Suprapubic skin (tissue), 4 donors: ENCODE results near the gene HSP90B1.

ENCODE experiments used
- CTCF ChIP-seq, 2 donors: fragments of 200-600 bp in 1 of 2; fragments of 450-650 bp in 1 of 2; sonication (generic) in 1 of 2; IDR thresholded peaks; one replicate each; pipeline ENCODE4 v1.5.1; 2016 to 2019; ENCODE audit warnings: antibody characterized with exemption in 2 of 2, mild to moderate bottlenecking in 1 of 2, moderate library complexity in 1 of 2
- EP300 ChIP-seq: sonication (generic); formaldehyde crosslinking; IDR thresholded peaks from one replicate; pipeline ENCODE4 v1.6.1; 2017; ENCODE audit warnings: antibody characterized with exemption
- POLR2A ChIP-seq, 2 donors: fragments of 450-650 bp; IDR thresholded peaks; one replicate each; pipeline ENCODE4 v1.6.1; 2017; ENCODE audit warnings: antibody characterized with exemption in 2 of 2, mild to moderate bottlenecking in 2 of 2, moderate library complexity in 2 of 2
- POLR2AphosphoS5 ChIP-seq, 3 donors: sonication (generic); formaldehyde crosslinking; IDR thresholded peaks; one replicate each; pipeline ENCODE4 v1.6.1; 2017; ENCODE audit warnings: antibody characterized with exemption in 3 of 3

GRCh38 chr12:103929046-103929783 lies 995 bp upstream of the HSP90B1 start:
- peak in 1 of 2 donors; percentile 61 for TF ChIP-seq POLR2A (IDR thresholded peaks at IDR 0.05)
- TF ChIP-seq CTCF (IDR thresholded peaks at IDR 0.05) = no peak
- peak in 1 of 3 donors; percentile 52 for TF ChIP-seq POLR2AphosphoS5 (IDR thresholded peaks at IDR 0.05)
- no peak for TF ChIP-seq EP300
